ENCODE measurements around the gene THSD4. TPM values are rescaled to one million over a fixed set of nuclear protein-coding genes. Genes with fewer than 3 reads are reported as not detected.

The THSD4 gene
- total and polyA plus RNA-seq, 2 of the 8 experiments (the other 6 are each of a cell fraction or from before 2014, with no cell fraction given): 2.5 to 6.2 TPM

DNA sequence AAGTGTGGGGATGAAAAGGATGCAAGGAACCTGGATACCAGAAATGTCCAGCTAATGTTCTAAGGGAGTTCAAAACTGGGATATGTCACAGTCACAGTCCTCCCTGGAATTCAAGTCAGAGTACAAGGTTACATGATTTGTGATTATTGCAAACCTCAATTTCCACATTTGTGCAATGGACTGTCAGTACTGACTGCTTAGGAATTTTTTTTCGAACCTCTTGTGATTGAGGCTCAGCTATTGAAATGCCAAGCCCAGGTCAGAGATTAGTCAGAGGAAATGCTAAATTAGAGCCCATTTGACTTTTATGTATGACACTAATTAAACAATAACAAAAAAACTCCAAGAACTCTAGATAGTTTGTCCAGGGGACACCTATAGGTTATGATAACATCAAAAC, 210.2 kb downstream of the THSD4 start:
- Histone ChIP-seq H3K27me3 (replicated peaks in 1 of 4; ENCODE audit: control insufficient read depth in 3 of 4, extremely low read depth in 1 of 4, insufficient read depth in 3 of 4, low read length in 3 of 4) (no peaks in the 10 kb centered on the region), H3K9ac (replicated peaks in 1 of 4; ENCODE audit: extremely low read depth in 1 of 4, low read depth in 3 of 4, low read length in 3 of 4) (no peak overlapping the region), H3K9me3 (ENCODE audit: insufficient read depth in 2 of 2, low read depth in 1 of 2, low read length in 1 of 2) (no peaks in the 10 kb centered on the region), H3K79me1 (ENCODE audit: low read depth, low read length) (no peaks in the 10 kb centered on the region), H3K56ac (replicated peaks; ENCODE audit: insufficient read length, low read depth, low read length) (no peak overlapping the region), H4K8ac (ENCODE audit: extremely low read depth, insufficient read depth, low read length) (no peak overlapping the region), H2AFZ (ENCODE audit: low read length) (no peak overlapping the region), H3K18ac (ENCODE audit: extremely low read depth, low read length) (no peak overlapping the region), H3K4ac (replicated peaks; ENCODE audit: insufficient read length, low read depth, low read length) (no peak overlapping the region), H2BK15ac (ENCODE audit: low read length) (no peak overlapping the region), H3K23ac (ENCODE audit: insufficient read length) (no peak overlapping the region), H3K79me2 (ENCODE audit: control insufficient read depth in 1 of 2, insufficient read depth in 2 of 2, low read length in 2 of 2) (no peaks in the 10 kb centered on the region), H2BK120ac (replicated peaks; ENCODE audit: low read depth, low read length) (no peak overlapping the region), H3K36me3 (ENCODE audit: control insufficient read depth in 2 of 4, insufficient read depth in 4 of 4, low read length in 3 of 4) (no peaks in the 10 kb centered on the region), H4K5ac (ENCODE audit: insufficient read length, low read depth, low read length) (no peak overlapping the region), H3K23me2 (ENCODE audit: low read depth, low read length) (no peaks in the 10 kb centered on the region), H2BK20ac (ENCODE audit: low read length) (no peak overlapping the region), H3K4me3 (ENCODE audit: extremely low read depth in 1 of 4, insufficient read depth in 2 of 4, low read depth in 3 of 4, low read length in 4 of 4) (no peak overlapping the region), H2BK12ac (ENCODE audit: low read depth, low read length) (no peak overlapping the region), H4K91ac (replicated peaks; ENCODE audit: insufficient read length, low read length) (no peak overlapping the region), H3K4me1 (replicated peaks in 1 of 4; ENCODE audit: control insufficient read depth in 3 of 4, insufficient read depth in 4 of 4, low read length in 3 of 4) (no peaks in the 10 kb centered on the region), H4K20me1 (replicated peaks in 1 of 2; ENCODE audit: control insufficient read depth in 1 of 2, insufficient read depth in 2 of 2, low read length in 2 of 2) (no peaks in the 10 kb centered on the region), H3K4me2 (ENCODE audit: insufficient read depth in 1 of 2, low read depth in 2 of 2, low read length in 2 of 2) (no peak overlapping the region), H2AK5ac (ENCODE audit: low read depth, low read length) (no peak overlapping the region), H3K27ac (ENCODE audit: low read depth, low read length) (no peak overlapping the region), H2BK5ac (ENCODE audit: low read depth, low read length) (no peak overlapping the region), H3K14ac (ENCODE audit: insufficient read length) (no peak overlapping the region)
- ChIA-PET CTCF (ENCODE audit: partially characterized antibody) (no interaction called here), POLR2A (ENCODE audit: partially characterized antibody) (no interaction called here)
- DNase-seq (ENCODE audit: low read depth in 1 of 2, low spot score in 2 of 2) (no peak), FAIRE-seq (no peak)
- TF ChIP-seq TEAD4 (IDR thresholded peaks at IDR 0.05; ENCODE audit: low read depth, low read length): no peak
- TF ChIP-seq POU5F1 (IDR thresholded peaks at IDR 0.05; ENCODE audit: low read depth, low read length): no peak
- no peak for TF ChIP-seq RNF2 (IDR thresholded peaks at IDR 0.05; ENCODE audit: borderline replicate concordance, low read depth, low read length, missing control alignments, poor library complexity, severe bottlenecking)
- TF ChIP-seq TCF12 (IDR thresholded peaks at IDR 0.05; ENCODE audit: low read depth, low read length): no peak
- no peak for TF ChIP-seq RBBP5 (IDR thresholded peaks at IDR 0.05; ENCODE audit: borderline replicate concordance, low read depth, low read length)
- no peak for TF ChIP-seq FOSL1 (IDR thresholded peaks at IDR 0.05; ENCODE audit: insufficient read depth, low read depth, low read length)
- TF ChIP-seq SIRT6 (IDR thresholded peaks at IDR 0.05; ENCODE audit: low read length): no peak
- no peak for TF ChIP-seq JUN (IDR thresholded peaks at IDR 0.05; ENCODE audit: low read depth, low read length)
- no peak for TF ChIP-seq GTF2F1 (IDR thresholded peaks at IDR 0.05; ENCODE audit: borderline replicate concordance, low read depth, low read length)
- no peak for TF ChIP-seq RXRA (IDR thresholded peaks at IDR 0.05; ENCODE audit: insufficient read depth, low read depth, low read length)
- WGBS, 2 experiments (ENCODE audit: extremely low coverage in 1 of 2, insufficient coverage in 1 of 2, insufficient read length in 1 of 2, insufficient replicate concordance in 2 of 2, low coverage in 1 of 2, low lambda C conversion rate in 2 of 2, missing lambda C conversion rate in 1 of 2): 89% methylated on average over 1 of the region's 1 CpG; no CpG with 5 or more reads in 1 of the 2 experiments

Measured in H1 (cell line).